Panc1 (cell line): ENCODE measurements around the gene HMGCS1. TPM values are rescaled to one million over a fixed set of nuclear protein-coding genes. Genes with fewer than 3 reads are reported as not detected.

ENCODE experiments used
- ATAC-seq: fragments of 200-7000 bp; cut with Tn5 transposase; 2 replicates; pipeline ENCODE4 v1.9.1; 2020; ENCODE audit warnings: mild to moderate bottlenecking, moderate library complexity
- BruUV-seq: library from RNA; stranded (reverse); fragments of 400-500 nt; replicated peaks from 2 replicates; lab custom pipeline; 2021; lab: Mats Ljungman, UMichigan
- CTCF ChIA-PET: fragments of 300-600 bp; sonication (Branson Sonifier 250); formaldehyde crosslinking; loops from one replicate; lab custom pipeline; 2022; ENCODE audit warnings: antibody characterized with exemption; lab: Charles Lee
- POLR2A ChIA-PET: fragments of 300-600 bp; sonication (Branson Sonifier 250); formaldehyde crosslinking; loops from one replicate; lab custom pipeline; 2022; ENCODE audit warnings: antibody characterized with exemption; lab: Charles Lee
- DNase-seq: peaks from one replicate; pipeline ENCODE4 v3.0.0-alpha.2; 2010; ENCODE audit warnings: low read depth, low spot score
- H3K27ac ChIP-seq: 2 replicates; pipeline ENCODE4 v1.5.1; 2011; ENCODE audit warnings: mild to moderate bottlenecking, low read length, inconsistent platforms
- H3K27me3 ChIP-seq: fragments of 200-500 bp; sonication (Bioruptor generic); 2 replicates; pipeline ENCODE4 v1.6.0; 2014; ENCODE audit warnings: low read length, inconsistent platforms; ENCODE audit not compliant: control insufficient read depth, insufficient read depth
- H3K36me3 ChIP-seq: fragments of 200-500 bp; sonication (Bioruptor generic); 2 replicates; pipeline ENCODE4 v1.5.1; 2014; ENCODE audit warnings: inconsistent platforms, mild to moderate bottlenecking, low read length, moderate library complexity; ENCODE audit not compliant: control insufficient read depth, insufficient read depth
- H3K4me1 ChIP-seq: 2 replicates; pipeline ENCODE4 v1.5.1; 2011; ENCODE audit warnings: inconsistent platforms, mild to moderate bottlenecking, low read length, moderate library complexity; ENCODE audit not compliant: control insufficient read depth, insufficient read depth
- H3K4me3 ChIP-seq, 2 experiments: 2 replicates each; pipeline ENCODE4 v1.5.1; 2011 to 2012; ENCODE audit warnings: low read depth in 2 of 2, low read length in 2 of 2, mild to moderate bottlenecking in 2 of 2, inconsistent platforms in 1 of 2, moderate library complexity in 1 of 2
- H3K9me3 ChIP-seq: fragments of 200-500 bp; sonication (Bioruptor generic); 2 replicates; pipeline ENCODE4 v1.5.1; 2014; ENCODE audit warnings: low read depth, mild to moderate bottlenecking, inconsistent platforms, low read length, moderate library complexity; ENCODE audit not compliant: control insufficient read depth, insufficient read depth
- POLR2AphosphoS5 ChIP-seq: IDR thresholded peaks from 2 replicates; pipeline ENCODE4 v1.6.1; 2012; ENCODE audit warnings: mild to moderate bottlenecking, low read depth, low read length, moderate library complexity
- SIN3A ChIP-seq: IDR thresholded peaks from 2 replicates; pipeline ENCODE4 v1.6.1; 2012; ENCODE audit warnings: low read depth, mild to moderate bottlenecking, low read length, moderate library complexity, borderline replicate concordance; ENCODE audit not compliant: insufficient read depth
- TCF7L2 ChIP-seq: IDR thresholded peaks from 2 replicates; pipeline ENCODE4 v1.6.1; 2011; ENCODE audit warnings: mild to moderate bottlenecking, low read depth, low read length, inconsistent platforms
- in situ Hi-C: cut with HindIII; loops from 2 replicates; pipeline ENCODE4 v1.10.0; 2016; ENCODE audit warnings: low sequenced_read_pairs, low pct_unique_long_range_greater_than_20kb
- intact Hi-C: fragments of 100-400 bp; cut with micrococcal nuclease; formaldehyde crosslinking; loops from one replicate; pipeline ENCODE4 v1.10.0; 2022; ENCODE audit not compliant: unreplicated experiment
- total RNA-seq: library from RNA; stranded (reverse); gene quantifications from one replicate; pipeline ENCODE4 v1.2.1, GENCODE V29; 2021; ENCODE audit not compliant: unreplicated experiment
- TF ChIP-seq, protein P1 (sequence below): fragments of 450-650 bp; IDR thresholded peaks from 2 replicates; pipeline ENCODE4 v1.5.1; 2017; ENCODE audit warnings: mild to moderate bottlenecking
- TF ChIP-seq, protein P2 (sequence below), 2 experiments: IDR thresholded peaks; 2 replicates each; pipeline ENCODE4 v1.6.1; 2011 to 2012; ENCODE audit warnings: low read depth in 2 of 2, control low read depth in 1 of 2, low read length in 1 of 2, mild to moderate bottlenecking in 1 of 2, moderate library complexity in 1 of 2; ENCODE audit not compliant: insufficient read depth in 1 of 2

Gene HMGCS1
- total RNA-seq, 1 experiment from 2014 or later = 66.1 TPM

- no peak overlapping the region for H3K27ac ChIP-seq
- no peaks in the 10 kb centered on the region for H3K27me3 ChIP-seq
- no peak overlapping the region for H3K4me3 ChIP-seq
- DNase-seq (no peak), ATAC-seq (no peak)
- no peaks in the 10 kb centered on the region for H3K9me3 ChIP-seq
- no peak for TF ChIP-seq POLR2AphosphoS5
- no peak for TF ChIP-seq TCF7L2
- TF ChIP-seq SIN3A = no peak
- TF ChIP-seq, protein P1, sequence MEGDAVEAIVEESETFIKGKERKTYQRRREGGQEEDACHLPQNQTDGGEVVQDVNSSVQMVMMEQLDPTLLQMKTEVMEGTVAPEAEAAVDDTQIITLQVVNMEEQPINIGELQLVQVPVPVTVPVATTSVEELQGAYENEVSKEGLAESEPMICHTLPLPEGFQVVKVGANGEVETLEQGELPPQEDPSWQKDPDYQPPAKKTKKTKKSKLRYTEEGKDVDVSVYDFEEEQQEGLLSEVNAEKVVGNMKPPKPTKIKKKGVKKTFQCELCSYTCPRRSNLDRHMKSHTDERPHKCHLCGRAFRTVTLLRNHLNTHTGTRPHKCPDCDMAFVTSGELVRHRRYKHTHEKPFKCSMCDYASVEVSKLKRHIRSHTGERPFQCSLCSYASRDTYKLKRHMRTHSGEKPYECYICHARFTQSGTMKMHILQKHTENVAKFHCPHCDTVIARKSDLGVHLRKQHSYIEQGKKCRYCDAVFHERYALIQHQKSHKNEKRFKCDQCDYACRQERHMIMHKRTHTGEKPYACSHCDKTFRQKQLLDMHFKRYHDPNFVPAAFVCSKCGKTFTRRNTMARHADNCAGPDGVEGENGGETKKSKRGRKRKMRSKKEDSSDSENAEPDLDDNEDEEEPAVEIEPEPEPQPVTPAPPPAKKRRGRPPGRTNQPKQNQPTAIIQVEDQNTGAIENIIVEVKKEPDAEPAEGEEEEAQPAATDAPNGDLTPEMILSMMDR = no peak
- TF ChIP-seq, protein P2, sequence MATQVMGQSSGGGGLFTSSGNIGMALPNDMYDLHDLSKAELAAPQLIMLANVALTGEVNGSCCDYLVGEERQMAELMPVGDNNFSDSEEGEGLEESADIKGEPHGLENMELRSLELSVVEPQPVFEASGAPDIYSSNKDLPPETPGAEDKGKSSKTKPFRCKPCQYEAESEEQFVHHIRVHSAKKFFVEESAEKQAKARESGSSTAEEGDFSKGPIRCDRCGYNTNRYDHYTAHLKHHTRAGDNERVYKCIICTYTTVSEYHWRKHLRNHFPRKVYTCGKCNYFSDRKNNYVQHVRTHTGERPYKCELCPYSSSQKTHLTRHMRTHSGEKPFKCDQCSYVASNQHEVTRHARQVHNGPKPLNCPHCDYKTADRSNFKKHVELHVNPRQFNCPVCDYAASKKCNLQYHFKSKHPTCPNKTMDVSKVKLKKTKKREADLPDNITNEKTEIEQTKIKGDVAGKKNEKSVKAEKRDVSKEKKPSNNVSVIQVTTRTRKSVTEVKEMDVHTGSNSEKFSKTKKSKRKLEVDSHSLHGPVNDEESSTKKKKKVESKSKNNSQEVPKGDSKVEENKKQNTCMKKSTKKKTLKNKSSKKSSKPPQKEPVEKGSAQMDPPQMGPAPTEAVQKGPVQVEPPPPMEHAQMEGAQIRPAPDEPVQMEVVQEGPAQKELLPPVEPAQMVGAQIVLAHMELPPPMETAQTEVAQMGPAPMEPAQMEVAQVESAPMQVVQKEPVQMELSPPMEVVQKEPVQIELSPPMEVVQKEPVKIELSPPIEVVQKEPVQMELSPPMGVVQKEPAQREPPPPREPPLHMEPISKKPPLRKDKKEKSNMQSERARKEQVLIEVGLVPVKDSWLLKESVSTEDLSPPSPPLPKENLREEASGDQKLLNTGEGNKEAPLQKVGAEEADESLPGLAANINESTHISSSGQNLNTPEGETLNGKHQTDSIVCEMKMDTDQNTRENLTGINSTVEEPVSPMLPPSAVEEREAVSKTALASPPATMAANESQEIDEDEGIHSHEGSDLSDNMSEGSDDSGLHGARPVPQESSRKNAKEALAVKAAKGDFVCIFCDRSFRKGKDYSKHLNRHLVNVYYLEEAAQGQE (IDR thresholded peaks at IDR 0.05; ENCODE audit: insufficient read depth in 1 of 2, low read depth in 2 of 2, low read length in 1 of 2) = no peak
- POLR2A ChIA-PET = no interaction called here
- H3K4me1 ChIP-seq = no peaks in the 10 kb centered on the region
- intact Hi-C loops (no loop called here), in situ Hi-C loops (no loop called here)
- BruUV-seq = no TSS peak
- CTCF ChIA-PET = no interaction called here
- H3K36me3 ChIP-seq = peaks cover 17% of the 10 kb centered on the region
Observed at GRCh38 chr5:43288269-43288831, 24.9 kb downstream of the HMGCS1 start.

DNA sequence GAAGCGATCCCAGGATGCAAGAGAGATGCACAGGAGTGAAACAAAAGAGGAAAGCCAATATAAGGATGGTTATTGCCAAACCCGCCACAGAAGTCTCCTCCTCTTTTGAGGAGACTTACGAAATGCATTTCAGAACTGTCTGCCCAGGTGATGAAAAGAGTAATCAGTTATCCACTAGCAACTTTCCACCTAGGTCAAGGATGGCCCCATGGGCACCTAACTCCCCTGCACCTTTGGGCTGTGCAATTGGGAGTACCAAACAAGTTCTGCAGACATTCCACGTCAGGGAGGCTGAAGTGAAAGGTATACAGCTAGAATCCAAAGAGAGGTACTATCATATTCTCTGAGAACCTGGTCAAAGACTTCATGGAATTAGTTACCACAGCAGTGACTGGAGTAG, 25.7 kb downstream of the HMGCS1 start:
- H3K9me3 ChIP-seq = no peaks in the 10 kb centered on the region
- H3K4me1 ChIP-seq = no peaks in the 10 kb centered on the region
- ATAC-seq (no peak), DNase-seq (no peak)
- no peak overlapping the region for H3K4me3 ChIP-seq
- TF ChIP-seq POLR2AphosphoS5 (no peak), TCF7L2 (no peak), SIN3A (no peak)
- TF ChIP-seq, protein P2 (IDR thresholded peaks at IDR 0.05; ENCODE audit: insufficient read depth in 1 of 2, low read depth in 2 of 2, low read length in 1 of 2) = no peak
- TF ChIP-seq, protein P1 = no peak
- BruUV-seq = no TSS peak
- POLR2A ChIA-PET = no interaction called here
- no peak overlapping the region for H3K27ac ChIP-seq
- no peaks in the 10 kb centered on the region for H3K27me3 ChIP-seq
- in situ Hi-C loops = no loop called here
- intact Hi-C loops = no loop called here
- H3K36me3 ChIP-seq = peaks cover 10% of the 10 kb centered on the region
- CTCF ChIA-PET = no interaction called here
